Sigmoid colon (tissue), 7 donors: ENCODE results near the gene FAM9A. TPM values are rescaled to one million over a fixed set of nuclear protein-coding genes. Genes with fewer than 3 reads are reported as not detected.
"Not testable (repeated sequence)": the region's sequence is repeated elsewhere in the genome, so short reads cannot be mapped to it uniquely, and the experiment has no call there.

Experiments
- DNase-seq: peaks from one replicate; pipeline ENCODE4 v3.0.0-alpha.2; 2019
- H3K27ac ChIP-seq, 4 donors: fragments of 200-600 bp; sonication (generic); one replicate each; pipeline ENCODE4 v1.5.1; 2016 to 2019; ENCODE audit warnings: mild to moderate bottlenecking in 1 of 4
- H3K27me3 ChIP-seq, 3 donors: fragments of 200-600 bp; sonication (generic); one replicate each; pipeline ENCODE4 v1.5.1; 2019; ENCODE audit warnings: mild to moderate bottlenecking in 1 of 3
- H3K36me3 ChIP-seq, 4 donors: fragments of 200-600 bp; sonication (generic); one replicate each; pipeline ENCODE4 v1.5.1; 2016 to 2019
- H3K4me1 ChIP-seq, 4 donors: fragments of 200-600 bp; sonication (generic); one replicate each; pipeline ENCODE4 v1.5.1; 2017 to 2019
- H3K4me3 ChIP-seq, 4 donors: fragments of 200-600 bp; sonication (generic); one replicate each; pipeline ENCODE4 v1.5.1; 2017 to 2019; ENCODE audit warnings: mild to moderate bottlenecking in 2 of 4, moderate library complexity in 1 of 4
- H3K9me3 ChIP-seq, 4 donors: fragments of 200-600 bp in 3 of 4; sonication (generic) in 3 of 4; one replicate each; pipeline versions ENCODE4 v1.5.1 to v1.6.1; 2013 to 2019
- CTCF ChIP-seq, 4 experiments: fragments of 450-650 bp in 3 of 4; fragments of 200-600 bp in 1 of 4; IDR thresholded peaks; one replicate each; pipeline ENCODE4 v1.5.1; 2016 to 2019; ENCODE audit warnings: antibody characterized with exemption in 4 of 4, mild to moderate bottlenecking in 3 of 4, moderate library complexity in 2 of 4
- EP300 ChIP-seq, 4 donors: sonication (generic); formaldehyde crosslinking; IDR thresholded peaks; one replicate each; pipeline ENCODE4 v1.6.1; 2017; ENCODE audit warnings: antibody characterized with exemption in 4 of 4
- POLR2A ChIP-seq, 2 donors: fragments of 450-650 bp; IDR thresholded peaks; one replicate each; pipeline ENCODE4 v1.6.1; 2016; ENCODE audit warnings: antibody characterized with exemption in 2 of 2, mild to moderate bottlenecking in 2 of 2, moderate library complexity in 2 of 2
- POLR2AphosphoS5 ChIP-seq, 4 donors: sonication (generic); formaldehyde crosslinking; IDR thresholded peaks; one replicate each; pipeline ENCODE4 v1.6.1; 2017; ENCODE audit warnings: antibody characterized with exemption in 4 of 4
- WGBS, 2 donors: extraction: QIAGEN DNeasy Blood & Tissue Kit; methylation state at CpG; one replicate each; pipeline ENCODE4 v1.1.7; 2013; 5-methylcytosine and 5-hydroxymethylcytosine counted together
- intact Hi-C: fragments of 100-400 bp; cut with DNase I; formaldehyde crosslinking; loops from one replicate; pipeline ENCODE4 v1.15.1; 2023
- polyA plus RNA-seq, 3 donors: library from polyadenylated mRNA; stranded (reverse); fragments of 200-250 nt; gene quantifications; one replicate each; pipeline ENCODE4 v1.2.3, GENCODE V29; 2013
- total RNA-seq, 4 donors: library from RNA; depleted of rRNA; stranded (reverse); fragments of >200 nt; gene quantifications; one replicate each; pipeline ENCODE4 v1.1.0, GENCODE V29; 2016
- donor health status: healthy with polysubstance abuse.
- donor health status: Bipolar disorder and iron deficiency.
- donor health status: healthy.

FAM9A gene
- total and polyA plus RNA-seq, 7 donors = not detected

- no peaks in the 10 kb centered on the region for H3K4me1 ChIP-seq
- H3K36me3 ChIP-seq = no peaks in the 10 kb centered on the region
- DNase-seq = no peak
- intact Hi-C loops = no loop called here
- no peak for TF ChIP-seq EP300 (IDR thresholded peaks at IDR 0.05)
- no peak for TF ChIP-seq POLR2AphosphoS5 (IDR thresholded peaks at IDR 0.05)
- no peak for TF ChIP-seq POLR2A (IDR thresholded peaks at IDR 0.05)
- TF ChIP-seq CTCF (IDR thresholded peaks at IDR 0.05) = no peak
- no peak overlapping the region for H3K27ac ChIP-seq
- no peaks in the 10 kb centered on the region for H3K9me3 ChIP-seq
- H3K4me3 ChIP-seq = no peak overlapping the region
- 95 to 96% methylated on average over 25 of the region's 25 CpGs for WGBS, 2 donors
- H3K27me3 ChIP-seq = no peaks in the 10 kb centered on the region
Measured at GRCh38 chrX:8784162-8784561, 17.0 kb downstream of the FAM9A start.

- Histone ChIP-seq H3K27me3 (no peaks in the 10 kb centered on the region), H3K9me3 (no peaks in the 10 kb centered on the region), H3K36me3 (no peaks in the 10 kb centered on the region), H3K4me1 (no peaks in the 10 kb centered on the region), H3K4me3 (no peak overlapping the region), H3K27ac (no peak overlapping the region)
- no peak for DNase-seq
- 92 to 93% methylated on average over 19 of the region's 19 CpGs for WGBS, 2 donors
- intact Hi-C loops = no loop called here
- no peak for TF ChIP-seq EP300 (IDR thresholded peaks at IDR 0.05)
- no peak for TF ChIP-seq POLR2A (IDR thresholded peaks at IDR 0.05)
- TF ChIP-seq CTCF (IDR thresholded peaks at IDR 0.05) = no peak
- no peak for TF ChIP-seq POLR2AphosphoS5 (IDR thresholded peaks at IDR 0.05)
Measured at GRCh38 chrX:8783714-8784098, 17.5 kb downstream of the FAM9A start.

GRCh38 chrX:8783097-8783713, 18.0 kb downstream of the FAM9A start:
- no peaks in the 10 kb centered on the region for H3K36me3 ChIP-seq
- TF ChIP-seq CTCF (IDR thresholded peaks at IDR 0.05) (no peak), POLR2A (IDR thresholded peaks at IDR 0.05) (no peak), EP300 (IDR thresholded peaks at IDR 0.05) (no peak), POLR2AphosphoS5 (IDR thresholded peaks at IDR 0.05) (no peak)
- no peak for DNase-seq
- H3K4me3 ChIP-seq = no peak overlapping the region
- H3K9me3 ChIP-seq = no peaks in the 10 kb centered on the region
- no peak overlapping the region for H3K27ac ChIP-seq
- intact Hi-C loops = no loop called here
- H3K4me1 ChIP-seq = no peaks in the 10 kb centered on the region
- WGBS, 2 donors = 52 to 63% methylated on average over 32 of the region's 32 CpGs
- H3K27me3 ChIP-seq = no peaks in the 10 kb centered on the region

- H3K4me1 ChIP-seq = no peaks in the 10 kb centered on the region
- no peak for DNase-seq
- TF ChIP-seq EP300 (IDR thresholded peaks at IDR 0.05) (no peak), POLR2A (IDR thresholded peaks at IDR 0.05) (no peak), CTCF (IDR thresholded peaks at IDR 0.05) (no peak), POLR2AphosphoS5 (IDR thresholded peaks at IDR 0.05) (no peak)
- no peaks in the 10 kb centered on the region for H3K9me3 ChIP-seq
- no peak overlapping the region for H3K4me3 ChIP-seq
- no peaks in the 10 kb centered on the region for H3K36me3 ChIP-seq
- no peaks in the 10 kb centered on the region for H3K27me3 ChIP-seq
- no peak overlapping the region for H3K27ac ChIP-seq
- intact Hi-C loops = no loop called here
- WGBS, 2 donors = 87 to 89% methylated on average over 9 of the region's 9 CpGs
Measured at GRCh38 chrX:8782595-8782994, 18.6 kb downstream of the FAM9A start.

- WGBS, 2 donors = 67 to 84% methylated on average over 4 of the region's 4 CpGs
- H3K27me3 ChIP-seq, H3K27ac ChIP-seq, H3K36me3 ChIP-seq, H3K4me3 ChIP-seq, H3K9me3 ChIP-seq, DNase-seq, H3K4me1 ChIP-seq, intact Hi-C loops: not testable (repeated sequence)
Measured at GRCh38 chrX:8781921-8782320, 19.3 kb downstream of the FAM9A start.
